NCI-H187 (cell line): ENCODE data around the gene GPAT3.
"Not testable (repeated sequence)": the region's sequence is repeated elsewhere in the genome, so short reads cannot be mapped to it uniquely, and the experiment has no call there.

ENCODE experiments used
- DNase-seq, 2 experiments: peaks; one replicate each; lab custom pipeline; 2025; lab: John Stamatoyannopoulos, UW

Gene GPAT3

GRCh38 chr4:83603129-83603528 lies 67.2 kb downstream of the GPAT3 start:
- no peak for DNase-seq

- DNase-seq = no peak
Observed at GRCh38 chr4:83604321-83604720, 68.4 kb downstream of the GPAT3 start.

- no peak for DNase-seq
Observed at GRCh38 chr4:83605210-83605609, 69.3 kb downstream of the GPAT3 start.

- DNase-seq = no peak
Observed at GRCh38 chr4:83605744-83606172, 69.8 kb downstream of the GPAT3 start.

GRCh38 chr4:83606460-83606859 lies 70.6 kb downstream of the GPAT3 start:
- no peak for DNase-seq

GRCh38 chr4:83606898-83607297 lies 71.0 kb downstream of the GPAT3 start:
- no peak for DNase-seq

GRCh38 chr4:83609365-83609764 lies 73.5 kb downstream of the GPAT3 start:
- DNase-seq = no peak

- no peak for DNase-seq
Observed at GRCh38 chr4:83610729-83611128, 74.8 kb downstream of the GPAT3 start.

GRCh38 chr4:83613023-83613422 lies 77.1 kb downstream of the GPAT3 start:
- DNase-seq = no peak

- no peak for DNase-seq
Observed at GRCh38 chr4:83613994-83614393, 78.1 kb downstream of the GPAT3 start.

GRCh38 chr4:83616252-83616651 lies 80.3 kb downstream of the GPAT3 start:
- DNase-seq = no peak

GRCh38 chr4:83617371-83618035 lies 81.6 kb downstream of the GPAT3 start:
- no peak for DNase-seq

- DNase-seq = no peak
Observed at GRCh38 chr4:83618431-83618830, 82.5 kb downstream of the GPAT3 start.

- no peak for DNase-seq
Observed at GRCh38 chr4:83618991-83619645, 83.2 kb downstream of the GPAT3 start.

- not testable (repeated sequence) for DNase-seq
Observed at GRCh38 chr4:83622127-83622526, 86.2 kb downstream of the GPAT3 start.

- DNase-seq = no peak
Observed at GRCh38 chr4:83625821-83626220, 89.9 kb downstream of the GPAT3 start.

GRCh38 chr4:83626245-83626836 lies 90.4 kb downstream of the GPAT3 start:
- no peak for DNase-seq

- DNase-seq = no peak
Observed at GRCh38 chr4:83629945-83630721, 94.2 kb downstream of the GPAT3 start.

- no peak for DNase-seq
Observed at GRCh38 chr4:83631066-83631465, 95.2 kb downstream of the GPAT3 start.

- DNase-seq = no peak
Observed at GRCh38 chr4:83636930-83637329, 101.0 kb downstream of the GPAT3 start.

- peak in 1 of 2 experiments; percentile 19 for DNase-seq
Observed at GRCh38 chr4:83639849-83640493, 104.1 kb downstream of the GPAT3 start.

- DNase-seq = no peak
Observed at GRCh38 chr4:83643036-83643435, 107.1 kb downstream of the GPAT3 start.
